Hepatocyte (in vitro differentiated cells): ENCODE results near the gene PLEKHD1.

Experiments
- EZH2 ChIP-seq: fragments of 200-600 bp; sonication (generic); IDR thresholded peaks from 2 replicates; pipeline ENCODE4 v1.6.1; 2016; ENCODE audit warnings: antibody characterized with exemption, mild to moderate bottlenecking, borderline replicate concordance
- EZH2phosphoT487 ChIP-seq: fragments of 200-600 bp; sonication (generic); IDR thresholded peaks from one replicate; pipeline ENCODE4 v1.6.1; 2018; ENCODE audit warnings: antibody characterized with exemption, mild to moderate bottlenecking, low read depth, moderate library complexity; ENCODE audit not compliant: unreplicated experiment, severe bottlenecking
- TF ChIP-seq, protein P1 (sequence below): fragments of 200-600 bp; sonication (generic); IDR thresholded peaks from 2 replicates; pipeline ENCODE4 v1.5.1; 2016; ENCODE audit warnings: antibody characterized with exemption, mild to moderate bottlenecking; ENCODE audit not compliant: poor library complexity

GRCh38 chr14:69548566-69548965 lies 64.0 kb downstream of the PLEKHD1 start:
- TF ChIP-seq, protein P1, sequence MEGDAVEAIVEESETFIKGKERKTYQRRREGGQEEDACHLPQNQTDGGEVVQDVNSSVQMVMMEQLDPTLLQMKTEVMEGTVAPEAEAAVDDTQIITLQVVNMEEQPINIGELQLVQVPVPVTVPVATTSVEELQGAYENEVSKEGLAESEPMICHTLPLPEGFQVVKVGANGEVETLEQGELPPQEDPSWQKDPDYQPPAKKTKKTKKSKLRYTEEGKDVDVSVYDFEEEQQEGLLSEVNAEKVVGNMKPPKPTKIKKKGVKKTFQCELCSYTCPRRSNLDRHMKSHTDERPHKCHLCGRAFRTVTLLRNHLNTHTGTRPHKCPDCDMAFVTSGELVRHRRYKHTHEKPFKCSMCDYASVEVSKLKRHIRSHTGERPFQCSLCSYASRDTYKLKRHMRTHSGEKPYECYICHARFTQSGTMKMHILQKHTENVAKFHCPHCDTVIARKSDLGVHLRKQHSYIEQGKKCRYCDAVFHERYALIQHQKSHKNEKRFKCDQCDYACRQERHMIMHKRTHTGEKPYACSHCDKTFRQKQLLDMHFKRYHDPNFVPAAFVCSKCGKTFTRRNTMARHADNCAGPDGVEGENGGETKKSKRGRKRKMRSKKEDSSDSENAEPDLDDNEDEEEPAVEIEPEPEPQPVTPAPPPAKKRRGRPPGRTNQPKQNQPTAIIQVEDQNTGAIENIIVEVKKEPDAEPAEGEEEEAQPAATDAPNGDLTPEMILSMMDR = no peak
- TF ChIP-seq EZH2 (no peak), EZH2phosphoT487 (no peak)
